Right lobe of liver (tissue), 4 donors: ENCODE measurements around the gene ASB18.

ENCODE experiments used
- CTCF ChIP-seq, 4 donors: fragments of 200-600 bp in 3 of 4; fragments of 450-650 bp in 1 of 4; IDR thresholded peaks; one replicate each; pipeline versions ENCODE4 v1.5.1 to v1.8.0; 2016 to 2022; ENCODE audit warnings: antibody characterized with exemption in 4 of 4, mild to moderate bottlenecking in 2 of 4
- POLR2A ChIP-seq: fragments of 450-650 bp; IDR thresholded peaks from one replicate; pipeline ENCODE4 v1.6.1; 2017; ENCODE audit warnings: antibody characterized with exemption, mild to moderate bottlenecking
- donor health status: DM: no; HTN: no; CAD: no.
- donor health status: DM: no; HTN: no; CAD: no.
- donor health status: DM: no; HTN: yes; CAD: no.

GRCh38 chr2:236170590-236171165, 93.5 kb downstream of the ASB18 start:
- TF ChIP-seq CTCF (IDR thresholded peaks at IDR 0.05) (no peak), POLR2A (no peak)
